ENCODE data around the gene CTTNBP2NL.
"Not testable (repeated sequence)": the region's sequence is repeated elsewhere in the genome, so short reads cannot be mapped to it uniquely, and the experiment has no call there.

CTTNBP2NL gene

DNA sequence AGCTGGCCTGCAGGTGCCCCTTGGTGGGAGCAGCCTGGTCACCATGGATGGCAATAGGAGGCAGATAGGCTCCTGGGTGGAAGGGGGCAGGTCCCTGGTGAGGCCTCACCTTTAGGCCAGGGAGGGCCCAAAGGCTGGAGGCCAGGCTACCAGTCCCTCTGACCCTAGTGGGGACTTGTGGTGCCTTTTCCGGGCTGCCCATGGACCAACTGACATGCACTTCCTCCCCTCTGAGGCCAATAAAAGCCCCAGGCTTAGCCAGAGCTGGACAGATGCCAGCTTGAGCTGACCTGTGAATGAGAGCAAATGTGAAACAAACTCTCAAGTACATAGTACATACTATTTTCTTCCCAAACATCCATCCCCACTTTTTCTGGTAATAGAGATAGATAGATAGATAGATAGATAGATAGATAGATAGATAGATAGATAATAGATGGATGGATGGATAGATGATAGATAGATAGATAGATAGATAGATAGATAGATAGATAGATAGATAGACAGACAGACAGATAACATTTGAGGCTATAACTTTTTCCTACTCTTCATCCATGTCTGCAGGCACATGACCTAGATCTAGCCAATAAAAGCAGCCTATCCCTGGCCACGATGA lies 9.2 kb upstream of the CTTNBP2NL start:
- no peak for DNase-seq (ENCODE audit: low spot score)

DNA sequence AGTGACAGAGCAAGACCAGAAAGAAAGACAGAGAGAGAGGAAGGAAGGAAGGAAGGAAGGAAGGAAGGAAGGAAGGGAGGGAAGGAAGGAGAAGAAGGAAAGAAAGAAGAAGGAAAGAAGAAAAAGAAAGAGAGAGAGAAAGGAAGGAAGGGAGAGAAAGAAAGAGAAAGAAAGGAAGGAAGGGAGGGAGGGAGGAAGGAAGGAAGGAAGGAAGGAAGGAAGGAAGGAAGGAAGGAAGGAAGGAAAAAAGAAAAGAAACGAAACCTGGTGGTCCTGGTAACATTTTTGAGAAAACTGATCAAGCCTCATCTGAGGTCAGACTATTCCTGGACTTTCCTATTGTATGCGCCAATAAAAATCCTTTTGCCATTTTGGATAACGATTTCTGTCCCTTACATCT lies 8.2 kb upstream of the CTTNBP2NL start:
- DNase-seq (ENCODE audit: low spot score), result no peak

DNA sequence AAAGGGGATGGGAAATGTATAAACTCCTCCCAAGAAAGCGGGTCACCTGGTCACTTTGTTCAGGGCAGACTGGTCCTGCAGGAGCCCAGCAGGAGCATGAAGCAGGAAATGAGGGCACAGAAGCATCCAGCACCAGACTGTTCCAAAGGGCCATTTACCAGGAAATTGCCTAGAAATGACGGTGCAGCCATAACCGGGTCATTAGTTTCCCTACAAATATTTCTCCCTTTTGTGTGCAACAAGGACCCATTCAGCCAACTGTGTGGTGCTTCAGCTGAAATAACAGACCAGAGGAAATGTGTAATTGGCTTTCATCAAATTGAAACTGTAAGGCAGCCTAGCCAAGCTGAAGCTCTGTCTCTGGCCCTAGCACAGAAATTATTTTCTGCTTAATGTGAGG lies 7.6 kb upstream of the CTTNBP2NL start:
- no peak for DNase-seq (ENCODE audit: low spot score)

DNA sequence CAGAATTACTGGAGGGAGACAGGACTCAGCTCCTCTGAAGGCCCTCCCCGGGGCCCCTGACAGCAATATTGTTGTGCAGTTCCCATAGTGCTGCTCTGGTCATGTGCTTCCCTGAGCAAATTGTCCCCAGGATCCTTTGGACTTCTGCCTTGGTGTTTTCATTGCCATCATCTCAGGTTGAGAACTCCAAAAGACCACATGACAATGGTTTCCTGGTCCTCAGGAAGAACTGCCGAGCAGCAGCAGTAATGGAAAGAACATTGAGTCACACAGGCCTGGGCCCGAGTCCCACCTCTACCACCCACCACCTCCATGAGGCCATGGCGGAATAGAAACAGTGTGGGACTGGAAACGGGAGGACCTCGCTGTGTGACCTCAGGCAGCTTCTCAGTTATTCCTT lies 6.3 kb upstream of the CTTNBP2NL start:
- DNase-seq (ENCODE audit: low spot score), result no peak

DNA sequence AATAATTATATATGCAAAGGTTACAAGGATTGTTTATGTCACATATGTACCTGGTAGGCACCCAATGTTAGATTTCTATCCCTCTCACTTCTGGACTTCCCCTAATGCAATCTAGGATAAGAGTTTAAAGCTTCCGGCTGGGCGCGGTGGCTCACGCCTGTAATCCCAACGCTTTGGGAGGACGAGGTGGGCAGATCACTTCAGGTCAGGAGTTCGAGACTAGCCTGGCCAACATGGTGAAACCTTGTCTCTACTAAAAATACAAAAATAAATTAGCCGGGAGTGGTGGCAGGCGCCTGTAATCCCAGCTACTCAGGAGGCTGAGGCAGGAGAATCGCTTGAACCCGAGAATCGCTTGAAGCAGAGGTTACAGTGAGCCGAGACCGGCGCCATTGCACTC lies 5.7 kb upstream of the CTTNBP2NL start:
- DNase-seq (ENCODE audit: low spot score), result not testable (repeated sequence)

DNA sequence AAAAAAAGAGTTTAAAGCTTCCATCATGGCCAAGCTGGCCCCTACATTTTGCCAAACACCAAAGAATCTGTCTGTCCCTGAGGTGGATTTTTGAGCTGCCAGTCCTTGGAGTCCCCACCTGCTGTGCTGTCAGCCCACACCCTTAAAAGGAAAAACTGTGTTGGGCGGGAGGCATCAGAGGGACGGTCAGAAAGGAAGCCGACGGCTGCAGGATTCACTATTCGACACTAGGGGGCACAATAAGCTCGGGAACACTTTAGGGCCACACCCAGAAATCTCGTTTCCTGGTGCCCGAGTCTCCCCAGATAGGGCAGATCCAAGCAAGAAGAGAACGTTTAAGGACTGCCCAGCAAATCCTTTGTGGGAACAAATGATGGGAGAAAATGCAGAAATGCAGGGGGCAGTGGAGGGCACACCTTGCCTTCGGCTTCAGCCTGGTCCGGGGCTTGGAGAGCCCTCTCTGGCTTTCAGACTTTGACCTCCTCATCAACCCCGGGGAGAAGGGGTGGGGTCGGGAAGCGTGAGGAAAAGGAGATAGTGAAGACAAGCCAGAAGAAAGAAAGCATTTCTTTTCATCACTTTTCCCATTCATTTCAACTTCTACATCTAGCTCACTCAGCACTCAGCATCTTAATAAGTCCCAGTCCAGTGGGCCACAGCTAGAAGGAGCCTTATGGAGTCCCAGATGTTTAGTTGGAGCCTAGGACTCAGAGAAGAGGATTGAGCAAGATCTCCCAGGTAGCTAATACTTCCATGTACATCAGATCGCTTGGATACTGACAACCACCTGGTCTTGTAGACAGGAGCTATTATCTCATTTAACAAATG lies 5.0 kb upstream of the CTTNBP2NL start:
- DNase-seq (ENCODE audit: low spot score), result peak; percentile 85

DNA sequence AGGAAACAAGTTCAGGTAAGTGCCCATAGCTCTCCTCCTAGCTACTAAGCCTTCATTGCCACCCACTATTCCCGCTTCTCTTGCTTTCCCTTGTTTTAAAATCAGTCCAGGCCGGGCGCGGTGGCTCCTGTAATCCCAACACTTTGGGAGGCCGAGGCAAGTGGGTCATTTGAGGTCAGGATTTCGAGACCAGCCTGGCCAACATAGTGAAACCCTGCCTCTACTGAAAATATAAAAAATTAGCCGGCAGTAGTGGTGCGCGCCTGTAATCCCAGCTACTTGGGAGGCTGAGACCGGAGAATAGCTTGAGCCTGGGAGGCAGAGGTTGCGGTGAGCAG lies 4.4 kb upstream of the CTTNBP2NL start:
- DNase-seq (ENCODE audit: low spot score), result no peak

DNA sequence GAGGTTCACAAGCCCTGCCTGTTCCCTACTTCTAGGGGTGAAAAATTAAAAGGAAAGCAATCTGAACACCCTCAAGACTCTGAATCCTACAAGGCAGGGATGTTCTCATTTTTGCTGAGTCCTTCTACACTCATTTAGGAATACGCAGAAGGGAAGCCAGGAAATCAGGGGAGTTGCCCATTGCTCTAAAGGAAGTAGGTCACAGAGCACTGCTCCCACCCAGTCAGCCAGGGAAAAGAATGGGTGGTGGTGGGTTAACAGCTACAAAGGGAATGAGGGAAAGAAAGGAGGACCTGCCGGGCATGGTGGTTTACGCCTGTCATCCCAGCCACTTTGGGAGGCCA lies 2.4 kb upstream of the CTTNBP2NL start:
- DNase-seq (ENCODE audit: low spot score), result no peak

DNA sequence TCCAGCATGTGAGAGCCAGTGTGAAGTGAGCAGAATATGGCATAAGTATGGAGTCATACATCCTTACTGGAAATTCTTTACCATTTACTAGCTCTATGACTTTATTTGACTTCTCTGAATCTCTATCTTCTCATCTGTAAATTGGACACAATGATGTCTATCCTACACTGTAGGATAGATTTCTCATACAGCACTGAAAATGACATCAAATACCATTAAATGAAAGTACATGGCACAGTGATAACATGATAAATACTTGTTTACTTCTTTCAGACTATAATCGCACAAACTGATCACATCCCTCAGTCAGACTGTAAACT lies 1.3 kb upstream of the CTTNBP2NL start:
- DNase-seq (ENCODE audit: low spot score), result no peak

DNA sequence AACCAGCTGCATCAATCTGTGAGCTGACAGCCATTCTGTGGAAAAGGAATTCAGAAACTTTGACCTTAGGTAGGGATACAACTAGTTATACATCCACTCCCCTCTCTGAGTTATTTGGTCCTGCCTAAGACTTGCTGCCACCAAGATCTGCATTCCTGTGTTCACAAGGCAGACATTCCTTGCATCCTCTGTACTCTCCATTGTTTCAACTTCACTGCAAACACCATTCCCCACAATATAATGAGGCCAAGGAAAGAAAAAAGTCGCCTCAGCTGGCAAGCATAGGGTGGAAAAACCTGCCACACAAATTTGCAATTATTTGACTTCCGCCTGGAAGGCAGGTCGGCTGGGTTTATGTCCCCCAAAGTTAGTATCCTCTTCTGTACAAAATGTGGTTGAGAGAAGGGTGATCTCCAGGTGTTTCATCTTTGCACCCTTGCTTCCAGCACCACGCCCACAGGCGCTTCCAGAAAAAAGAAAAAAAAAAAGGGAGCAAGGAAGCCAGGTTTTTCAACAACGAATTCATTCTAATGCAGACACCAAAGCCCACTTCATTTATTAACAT lies 676 bp upstream of the CTTNBP2NL start:
- DNase-seq (ENCODE audit: low spot score), result no peak

DNA sequence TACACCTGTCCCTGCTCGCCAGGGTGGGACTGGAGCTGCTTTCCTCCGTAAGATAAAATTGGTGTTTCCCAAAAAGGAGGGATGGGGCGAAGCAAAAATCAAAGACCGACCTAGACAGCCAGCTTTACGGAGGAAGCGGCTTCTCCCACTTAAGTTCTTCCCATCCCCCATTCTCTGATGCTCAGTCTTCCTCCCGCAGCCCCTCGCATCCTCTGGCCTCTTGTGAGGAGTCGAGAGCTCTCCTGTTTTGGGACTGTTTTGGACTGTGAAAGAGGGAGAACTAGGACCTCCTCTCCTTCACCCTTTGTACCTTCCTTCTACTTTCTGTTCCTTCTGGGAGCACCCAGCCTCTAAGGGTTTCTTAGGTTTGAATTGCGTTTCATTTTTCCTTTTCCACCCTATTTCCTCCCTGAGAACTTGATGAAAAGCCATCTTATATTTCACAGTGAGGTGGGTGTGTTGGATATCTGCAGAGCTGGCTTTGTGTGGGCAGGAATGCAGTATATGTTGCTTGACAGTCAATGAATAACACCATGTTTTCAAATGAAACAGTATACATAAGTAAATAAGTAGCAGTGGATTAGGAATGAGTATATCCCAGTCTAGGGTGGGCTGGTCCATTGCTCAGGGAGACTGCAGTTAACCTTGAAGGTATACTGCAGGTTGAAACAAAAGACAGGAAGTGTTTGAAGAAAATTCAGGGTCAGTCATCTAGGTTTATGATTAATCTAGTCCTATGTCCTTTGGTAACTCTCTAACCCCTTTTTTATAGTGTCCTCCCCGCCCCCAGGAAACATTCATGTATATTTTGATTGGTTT lies 848 bp downstream of the CTTNBP2NL start:
- DNase-seq (ENCODE audit: low spot score), result no peak

DNA sequence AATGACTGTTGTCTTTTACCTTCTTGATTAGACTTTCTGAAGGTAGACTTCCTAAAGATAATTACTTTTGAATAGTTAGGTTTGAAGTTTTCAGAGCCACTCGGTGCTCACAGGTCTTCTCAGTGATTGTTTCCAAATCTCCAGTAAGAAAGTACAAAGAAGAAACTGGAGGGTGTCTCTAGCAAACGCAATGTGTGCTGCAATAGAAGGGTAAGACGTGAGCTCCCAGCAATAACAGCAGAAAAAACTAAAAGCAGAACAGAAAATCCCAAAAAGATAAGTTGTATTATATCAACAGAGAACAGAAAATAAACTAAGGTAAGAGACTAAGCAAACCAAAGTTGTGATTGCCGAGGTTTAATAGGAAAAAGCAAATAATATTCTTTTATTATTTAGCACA lies 1.8 kb downstream of the CTTNBP2NL start:
- DNase-seq (ENCODE audit: low spot score), result no peak

DNA sequence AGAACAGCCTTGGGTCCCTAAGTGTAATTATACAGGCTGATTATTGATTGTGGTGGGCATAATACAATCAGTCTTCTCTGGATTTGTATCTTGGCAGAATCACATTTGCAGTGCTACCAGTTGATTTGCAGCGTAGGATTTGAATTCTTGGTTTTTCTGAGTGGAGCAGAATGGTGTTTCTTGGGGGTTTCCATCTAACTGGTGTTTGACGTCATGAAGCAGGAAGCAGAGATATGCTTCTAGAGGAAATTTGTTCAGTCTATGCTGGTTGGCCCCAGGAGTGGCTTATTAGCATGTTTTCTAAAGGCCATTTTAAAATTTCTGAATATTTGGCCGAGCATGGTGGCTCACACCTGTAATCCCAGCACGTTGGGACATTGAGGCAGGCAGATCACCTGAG lies 3.4 kb downstream of the CTTNBP2NL start:
- DNase-seq (ENCODE audit: low spot score), result no peak

DNA sequence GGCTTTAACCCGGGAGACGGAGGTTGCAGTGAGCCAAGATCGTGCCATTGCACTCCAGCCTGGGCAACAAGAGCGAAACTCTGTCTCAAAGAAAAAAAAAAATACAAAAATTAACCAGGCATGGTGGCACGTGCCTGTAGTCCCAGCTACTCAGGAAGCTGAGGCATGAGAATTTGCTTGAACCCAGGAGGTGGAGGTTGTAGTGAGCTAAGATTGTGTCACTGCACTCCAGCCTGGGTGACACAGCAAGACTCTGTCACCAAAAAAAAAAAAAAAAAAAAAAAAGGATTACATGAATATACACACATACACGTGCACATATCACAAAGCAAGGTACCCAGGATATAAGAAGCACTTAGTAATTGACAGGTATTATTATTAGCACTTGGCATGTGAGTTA lies 4.7 kb downstream of the CTTNBP2NL start:
- not testable (repeated sequence) for DNase-seq (ENCODE audit: low spot score)

DNA sequence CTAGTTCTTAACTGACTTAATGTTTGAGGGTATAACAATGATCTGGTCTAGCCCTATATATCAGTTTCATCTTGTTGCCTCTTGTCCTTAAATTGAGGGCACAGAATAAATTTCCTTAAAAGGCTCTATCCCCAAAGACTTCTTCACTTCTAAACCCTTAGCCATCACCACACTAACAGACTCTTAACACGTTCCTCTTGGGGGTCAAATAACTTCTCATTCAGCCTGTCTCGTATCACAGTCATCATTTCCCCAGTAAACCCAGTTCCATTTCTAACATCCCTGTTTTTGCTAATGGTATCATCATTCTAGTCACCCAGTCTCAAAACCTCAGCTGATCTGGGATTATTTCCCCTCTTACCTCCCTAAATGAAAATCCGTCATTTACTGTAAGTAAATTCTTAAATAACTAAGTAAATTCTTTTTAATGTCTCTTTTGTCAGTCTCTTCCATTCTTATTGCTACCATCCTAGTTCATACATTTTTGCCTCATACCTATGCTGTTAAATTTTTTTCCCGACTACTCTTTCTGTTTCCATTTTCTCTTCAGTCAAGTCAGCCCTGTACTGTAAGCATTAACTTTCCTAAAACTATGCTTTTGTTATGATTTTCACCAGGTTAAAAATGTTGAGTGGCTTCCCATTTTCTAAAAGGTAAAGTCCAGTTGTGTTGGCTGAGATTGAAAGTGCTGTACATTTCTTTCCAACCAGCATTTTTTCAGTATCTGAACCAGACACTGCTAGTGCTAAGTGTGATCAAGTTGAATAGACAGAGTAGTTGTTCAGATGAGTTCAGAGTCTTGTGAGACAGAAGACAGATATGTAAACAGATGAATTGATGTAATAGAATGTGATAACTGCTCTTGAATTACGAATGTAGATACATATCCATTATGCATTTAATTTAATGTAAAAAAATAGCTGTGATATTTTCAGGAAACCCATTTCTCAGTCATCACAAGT lies 6.9 kb downstream of the CTTNBP2NL start:
- DNase-seq (ENCODE audit: low spot score), result no peak

DNA sequence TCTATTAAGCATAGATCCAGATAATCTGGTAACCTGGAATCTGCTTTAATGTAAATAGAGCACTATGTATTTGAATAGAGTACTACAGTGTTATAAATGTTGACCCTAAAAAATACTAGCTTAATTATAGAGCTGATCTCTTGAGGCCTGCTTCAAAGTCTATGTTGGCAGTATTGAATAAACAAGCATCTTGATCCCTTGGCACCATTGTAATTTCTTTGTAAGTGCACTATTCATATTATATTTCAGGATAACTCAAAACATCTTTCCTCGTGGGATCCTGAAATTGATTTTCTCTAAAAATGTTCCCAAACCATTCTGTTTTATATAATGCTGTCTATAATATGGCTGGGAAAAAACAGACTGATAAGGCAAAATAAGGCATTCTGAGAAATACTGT lies 10.8 kb downstream of the CTTNBP2NL start:
- DNase-seq (ENCODE audit: low spot score), result no peak

DNA sequence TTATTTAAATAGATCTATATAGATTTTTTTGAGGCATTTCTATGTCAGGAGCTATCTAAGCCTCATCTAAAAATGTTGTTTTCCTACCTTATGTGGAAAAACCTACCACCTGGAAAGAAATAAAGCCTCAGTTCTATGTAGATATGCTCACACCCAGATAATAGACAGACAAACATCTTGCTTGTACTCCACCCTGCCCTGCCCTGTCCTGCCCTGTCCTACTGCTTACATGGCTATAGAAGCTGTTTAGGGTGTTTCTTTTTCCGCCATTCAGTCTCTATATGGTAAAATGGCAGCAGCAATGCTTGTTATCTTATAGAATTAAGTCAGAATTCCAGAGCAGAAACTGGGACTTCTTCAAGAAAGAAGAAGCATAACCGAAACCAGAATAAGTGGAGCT lies 13.4 kb downstream of the CTTNBP2NL start:
- no peak for DNase-seq (ENCODE audit: low spot score)

DNA sequence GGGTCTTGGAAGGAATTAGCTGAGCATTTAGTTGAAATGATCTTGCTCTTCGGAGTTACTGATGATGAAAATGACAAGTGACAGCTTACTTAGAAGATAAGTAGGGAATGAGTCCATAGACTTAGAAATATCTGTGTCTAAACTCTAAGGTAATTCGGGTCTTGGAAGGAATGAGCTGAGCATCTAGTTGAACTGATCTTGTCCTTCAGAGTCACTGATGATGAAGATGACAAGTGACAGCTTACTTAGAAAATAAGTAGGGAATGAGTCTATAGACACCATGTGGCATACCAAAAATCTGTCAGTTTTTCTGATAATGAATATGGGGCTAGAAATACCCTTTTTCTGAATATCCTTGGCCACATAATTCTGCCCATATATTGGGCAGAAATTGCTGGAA lies 14.7 kb downstream of the CTTNBP2NL start:
- no peak for DNase-seq (ENCODE audit: low spot score)

DNA sequence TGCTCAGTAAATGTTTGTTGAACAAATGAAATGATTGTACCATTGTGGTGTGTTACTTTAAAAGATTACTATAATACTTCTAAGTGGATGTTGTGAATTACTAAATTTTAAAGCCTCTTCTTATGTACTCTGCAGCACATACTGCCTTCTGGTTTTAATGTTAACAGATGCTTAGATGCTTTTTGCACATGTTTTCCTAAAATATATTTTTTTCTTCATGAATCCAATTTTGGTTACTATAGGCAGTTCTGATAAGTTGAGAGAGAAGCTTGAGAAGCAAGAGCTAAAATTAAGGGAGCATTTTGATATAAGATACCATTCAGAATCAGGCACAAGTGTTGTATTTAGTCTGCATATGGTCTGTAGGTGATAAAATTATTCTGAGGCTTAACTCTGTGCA lies 21.3 kb downstream of the CTTNBP2NL start:
- no peak for DNase-seq (ENCODE audit: low spot score)

DNA sequence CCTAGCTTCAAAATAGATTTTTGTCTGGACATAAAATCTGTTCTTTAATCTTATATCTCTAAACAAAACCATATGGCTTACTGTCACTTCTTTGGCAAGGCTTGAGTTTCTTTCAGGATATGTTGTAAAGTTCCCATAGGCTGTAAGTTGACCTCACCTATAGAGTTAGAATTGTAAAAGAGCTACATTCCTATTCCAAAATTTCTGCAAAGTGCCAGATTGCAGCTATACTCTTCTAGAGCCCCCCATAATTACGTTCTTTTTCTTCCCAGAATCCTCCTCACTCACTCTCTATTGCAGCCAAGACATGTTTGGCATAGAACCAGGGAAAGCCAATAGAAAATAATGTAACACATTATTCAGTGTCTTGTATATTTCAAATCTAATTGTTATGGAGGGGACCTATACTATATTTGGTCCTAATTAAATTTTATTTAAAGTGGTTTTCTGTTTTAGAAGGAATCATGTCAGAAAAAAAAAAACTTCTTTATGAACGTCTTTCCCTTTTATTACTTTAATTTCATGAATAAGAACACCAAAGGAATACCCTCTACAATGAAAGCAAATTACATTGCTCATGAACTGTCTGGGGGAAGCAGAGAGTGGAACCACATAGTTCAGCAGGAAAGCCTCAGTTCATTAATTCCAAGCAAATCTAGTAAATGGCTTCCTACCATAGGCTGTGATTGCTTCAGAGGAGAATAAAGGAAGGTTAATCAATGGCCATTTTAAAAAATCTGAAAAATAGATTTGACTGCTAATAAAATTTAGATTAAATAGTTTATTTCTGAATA lies 22.3 kb downstream of the CTTNBP2NL start:
- DNase-seq (ENCODE audit: low spot score), result no peak

DNA sequence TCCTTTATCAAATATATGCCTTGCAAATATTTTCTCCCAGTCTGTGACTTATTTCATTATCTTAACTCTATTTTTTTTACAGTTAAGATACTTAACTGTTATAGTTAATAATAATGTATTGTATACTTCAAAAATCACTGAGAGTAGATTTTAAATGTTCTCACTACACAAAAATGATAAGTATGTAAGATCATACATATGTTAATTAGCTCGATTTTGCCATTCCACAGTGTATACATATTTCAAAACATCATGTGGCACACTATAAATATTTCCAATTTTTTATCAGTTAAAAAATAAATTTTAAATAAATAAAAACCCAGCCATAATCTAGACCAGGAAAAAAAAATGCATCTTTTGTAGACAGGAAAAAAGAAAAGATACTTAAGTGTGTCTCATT lies 27.2 kb downstream of the CTTNBP2NL start:
- DNase-seq (ENCODE audit: low spot score), result no peak
